Metanephros (tissue), 1 donor: ENCODE results near the gene GRM7. TPM values are rescaled to one million over a fixed set of nuclear protein-coding genes. Genes with fewer than 3 reads are reported as not detected.

Source experiments
- total RNA-seq: library from RNA; depleted of rRNA; stranded (reverse); fragments of >200 nt; gene quantifications from one replicate; pipeline ENCODE4 v1.2.3, GENCODE V29; 2014

Gene GRM7
- 3.3 TPM for total RNA-seq

DNA sequence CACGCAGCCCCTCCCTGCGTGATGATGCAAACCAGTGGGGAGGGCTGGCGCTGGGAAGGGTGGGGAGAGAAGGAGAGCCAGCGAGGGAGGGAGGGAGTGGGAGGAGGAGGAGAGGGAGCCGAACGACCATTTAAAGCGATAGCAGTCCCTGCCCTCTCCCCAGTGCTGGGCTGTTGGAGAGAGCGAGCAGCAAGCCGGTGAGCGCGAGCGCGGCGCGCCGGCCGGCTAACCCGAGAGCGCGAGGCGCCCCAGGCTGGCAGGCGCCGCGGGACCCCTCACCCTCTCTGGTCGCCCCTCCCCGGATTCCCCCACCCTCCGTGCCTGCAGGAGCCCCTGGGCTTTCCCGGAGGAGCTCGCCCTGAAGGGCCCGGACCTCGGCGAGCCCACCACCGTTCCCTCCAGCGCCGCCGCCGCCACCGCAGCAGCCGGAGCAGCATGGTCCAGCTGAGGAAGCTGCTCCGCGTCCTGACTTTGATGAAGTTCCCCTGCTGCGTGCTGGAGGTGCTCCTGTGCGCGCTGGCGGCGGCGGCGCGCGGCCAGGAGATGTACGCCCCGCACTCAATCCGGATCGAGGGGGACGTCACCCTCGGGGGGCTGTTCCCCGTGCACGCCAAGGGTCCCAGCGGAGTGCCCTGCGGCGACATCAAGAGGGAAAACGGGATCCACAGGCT lies at the start of gene GRM7:
Gene GRM7, plus strand, starts transcription at position 162 of the 671 bp plus-strand sequence.

